GM12878 (cell line): ENCODE data around the gene CYP1A1. TPM values are rescaled to one million over a fixed set of nuclear protein-coding genes. Genes with fewer than 3 reads are reported as not detected.

Experiments
- ATAC-seq: fragments of 200-7000 bp; cut with Tn5 transposase; 3 replicates; pipeline ENCODE4 v1.9.1; 2020; ENCODE audit warnings: mild to moderate bottlenecking, moderate library complexity
- BruUV-seq: library from RNA; stranded (reverse); fragments of 400-500 nt; replicated peaks from 2 replicates; lab custom pipeline; 2021; lab: Mats Ljungman, UMichigan
- CTCF ChIA-PET: fragments of 300-600 bp; sonication (Branson Sonifier 250); formaldehyde crosslinking; extraction: SDS; loops from one replicate; lab custom pipeline; 2021; ENCODE audit warnings: inconsistent platforms; lab: Yijun Ruan, JAX
- POLR2A ChIA-PET: fragments of 350-600 bp; formaldehyde crosslinking; extraction: SDS; loops from one replicate; lab custom pipeline; 2021; ENCODE audit warnings: inconsistent platforms; lab: Charles Lee
- RAD21 ChIA-PET: fragments of 300-600 bp; sonication (Branson Sonifier 250); formaldehyde crosslinking; loops from one replicate; lab custom pipeline; 2023; ENCODE audit warnings: antibody characterized with exemption; ENCODE audit not compliant: unreplicated experiment; lab: Charles Lee
- SMC1A ChIA-PET: fragments of 300-600 bp; sonication (Branson Sonifier 250); formaldehyde crosslinking; loops from one replicate; lab custom pipeline; 2023; ENCODE audit not compliant: unreplicated experiment, uncharacterized antibody; lab: Charles Lee
- DNase-seq: peaks from one replicate; pipeline ENCODE4 v3.0.0-alpha.2; 2011; ENCODE audit warnings: low read depth, low spot score
- FAIRE-seq: peaks from 3 replicates; lab custom pipeline; 2011; peaks lifted over from hg19 to GRCh38; lab: Jason Lieb, UNC
- H2AFZ ChIP-seq: 2 replicates; pipeline ENCODE4 v1.6.0; 2011; ENCODE audit warnings: low read depth, low read length, control low read depth; ENCODE audit not compliant: control insufficient read depth
- H3K27ac ChIP-seq: 2 replicates; pipeline ENCODE4 v1.5.1; 2011; ENCODE audit warnings: control low read depth; ENCODE audit not compliant: control insufficient read depth, insufficient read depth
- H3K27me3 ChIP-seq, 2 experiments: replicated peaks in 1 of 2; 2 replicates each; pipeline versions ENCODE4 v1.6.0 to v1.6.1; 2011; ENCODE audit warnings: low read length in 1 of 2; ENCODE audit not compliant: control insufficient read depth in 2 of 2, insufficient read depth in 2 of 2
- H3K36me3 ChIP-seq, 2 experiments: 2 replicates each; pipeline ENCODE4 v1.5.1; 2011; ENCODE audit warnings: low read length in 1 of 2; ENCODE audit not compliant: control insufficient read depth in 2 of 2, insufficient read depth in 2 of 2
- H3K4me1 ChIP-seq: 2 replicates; pipeline ENCODE4 v1.6.1; 2011; ENCODE audit warnings: mild to moderate bottlenecking, low read length, moderate library complexity, mixed read lengths; ENCODE audit not compliant: control insufficient read depth, insufficient read depth
- H3K4me2 ChIP-seq: 2 replicates; pipeline ENCODE4 v1.6.0; 2011; ENCODE audit warnings: control low read depth; ENCODE audit not compliant: control insufficient read depth, insufficient read depth
- H3K4me3 ChIP-seq: fragments of 200-600 bp; sonication (generic); 2 replicates; pipeline ENCODE4 v1.5.1; 2016
- H3K79me2 ChIP-seq: 2 replicates; pipeline ENCODE4 v1.6.0; 2011; ENCODE audit warnings: low read length; ENCODE audit not compliant: control insufficient read depth, insufficient read depth
- H3K9ac ChIP-seq: 2 replicates; pipeline ENCODE4 v1.8.0; 2011; ENCODE audit warnings: low read length, control low read depth, mixed read lengths; ENCODE audit not compliant: control insufficient read depth, insufficient read depth
- H3K9me3 ChIP-seq: replicated peaks from 3 replicates; pipeline ENCODE4 v1.5.1; 2011; ENCODE audit warnings: mild to moderate bottlenecking, low read length; ENCODE audit not compliant: control insufficient read depth, insufficient read depth
- H4K20me1 ChIP-seq: 2 replicates; pipeline ENCODE4 v1.6.0; 2011; ENCODE audit not compliant: control insufficient read depth, insufficient read depth
- BACH1 ChIP-seq: fragments of 450-650 bp; IDR thresholded peaks from 2 replicates; pipeline ENCODE4 v1.6.1; 2017; ENCODE audit warnings: mild to moderate bottlenecking, borderline replicate concordance
- CEBPZ ChIP-seq: fragments of 150-350 bp; IDR thresholded peaks from 2 replicates; pipeline ENCODE4 v1.6.1; 2016; ENCODE audit warnings: low read depth, low read length
- CHD4 ChIP-seq: fragments of 200-600 bp; sonication (generic); IDR thresholded peaks from 2 replicates; pipeline ENCODE4 v1.6.1; 2016; ENCODE audit warnings: mild to moderate bottlenecking
- ELK1 ChIP-seq: IDR thresholded peaks from 2 replicates; pipeline ENCODE4 v1.6.1; 2012; ENCODE audit warnings: low read depth, low read length, improper control_type of control experiment
- HDAC2 ChIP-seq: fragments of 200-600 bp; sonication (generic); IDR thresholded peaks from 2 replicates; pipeline ENCODE4 v1.6.1; 2017
- KAT2A ChIP-seq: conservative IDR thresholded peaks from 2 replicates; pipeline ENCODE4 v1.6.1; 2011; ENCODE audit warnings: low read depth, low read length; ENCODE audit not compliant: control insufficient read depth
- LARP7 ChIP-seq: fragments of 450-650 bp; IDR thresholded peaks from 2 replicates; pipeline ENCODE4 v1.6.1; 2017; ENCODE audit warnings: mild to moderate bottlenecking
- MLLT1 ChIP-seq: fragments of 450-650 bp; IDR thresholded peaks from 2 replicates; pipeline ENCODE4 v1.6.1; 2016; ENCODE audit warnings: mild to moderate bottlenecking
- MTA2 ChIP-seq: fragments of 450-650 bp; IDR thresholded peaks from 2 replicates; pipeline ENCODE4 v1.6.1; 2016; ENCODE audit warnings: low read depth, mild to moderate bottlenecking, moderate library complexity
- TCF3 ChIP-seq: IDR thresholded peaks from 2 replicates; pipeline ENCODE4 v1.6.1; 2012; ENCODE audit warnings: low read depth, mild to moderate bottlenecking, low read length, borderline replicate concordance; ENCODE audit not compliant: insufficient read depth
- USF1 ChIP-seq: IDR thresholded peaks from 2 replicates; pipeline ENCODE4 v1.6.1; 2011; ENCODE audit warnings: borderline replicate concordance, low read depth, mild to moderate bottlenecking, moderate library complexity, mixed read lengths, low read length; ENCODE audit not compliant: insufficient read depth; ENCODE audit errors: extremely low read length
- ZBED1 ChIP-seq: IDR thresholded peaks from 2 replicates; pipeline ENCODE4 v1.6.1; 2016; ENCODE audit warnings: borderline replicate concordance
- ZBTB11 ChIP-seq: fragments of 450-650 bp; formaldehyde crosslinking; IDR thresholded peaks from 2 replicates; pipeline ENCODE4 v1.5.0; 2022; ENCODE audit warnings: mild to moderate bottlenecking, missing genetic modification characterization
- WGBS: methylation state at CpG from one replicate; pipeline ENCODE4 v1.1.6; 2016; ENCODE audit warnings: low lambda C conversion rate; ENCODE audit not compliant: insufficient replicate concordance, insufficient coverage; ENCODE audit errors: missing lambda C conversion rate; 5-methylcytosine and 5-hydroxymethylcytosine counted together
- in situ Hi-C: fragments of 300-500 bp; cut with MboI; formaldehyde crosslinking; loops from 9 replicates; pipeline ENCODE4 v1.14.3; 2018; ENCODE audit warnings: mixed read lengths
- intact Hi-C: fragments of 100-400 bp; cut with micrococcal nuclease; formaldehyde crosslinking; loops from one replicate; pipeline ENCODE4 v1.14.2; 2022; ENCODE audit not compliant: unreplicated experiment
- polyA plus RNA-seq, 11 experiments: library from polyadenylated mRNA; depleted of rRNA in 4 of 11; unstranded in 6 of 11; stranded (reverse) in 5 of 11; fragments of >200 nt; fragmentation: Nextera tagmentation in 4 of 11; fragmentation: Illumina TruSeq in 1 of 11; extraction: Ambion mirVana in 4 of 11; extraction: Trizol in 1 of 11; gene quantifications; 1 replicate in 1 of 11; 2 replicates in 10 of 11; pipeline versions ENCODE4 v1.2.1 to v1.2.3, GENCODE V29; 2011 to 2016; ENCODE audit warnings: inconsistent platforms in 2 of 11, missing spikeins in 2 of 11, low read depth in 1 of 11
- total RNA-seq, 4 experiments: library from RNA; depleted of rRNA in 3 of 4; stranded (reverse); fragments of >200 nt in 3 of 4; fragmentation: Illumina TruSeq in 1 of 4; extraction: Trizol in 1 of 4; gene quantifications; 2 replicates each; pipeline versions ENCODE4 v1.2.1 to v1.2.3, GENCODE V29; 2013 to 2021

Gene CYP1A1
- total and polyA plus RNA-seq, 10 of the 15 experiments (the other 5 are each of a cell fraction or from before 2014, with no cell fraction given), result 0.04 to 0.71 (median 0.07) TPM; not detected in 4

GRCh38 chr15:74723187-74723586 is 2.1 kb downstream of the CYP1A1 start (continued):
- TF ChIP-seq CEBPZ, result no peak
- TF ChIP-seq MTA2, result no peak
- no peak for TF ChIP-seq MLLT1
- TF ChIP-seq, all 136 proteins: peak for 0

- ChIA-PET POLR2A (no interaction called here), SMC1A (no interaction called here), RAD21 (no interaction called here), CTCF (no interaction called here)
- no peaks in the 10 kb centered on the region for H4K20me1 ChIP-seq
- H3K27ac ChIP-seq, result no peak overlapping the region
- in situ Hi-C loops, result no loop called here
- ATAC-seq (no peak), DNase-seq (no peak), FAIRE-seq (no peak)
- WGBS, result 66% methylated on average over 13 of the region's 13 CpGs
- H3K79me2 ChIP-seq, result no peaks in the 10 kb centered on the region
- no peak overlapping the region for H3K9ac ChIP-seq
- intact Hi-C loops, result no loop called here
- H3K9me3 ChIP-seq, result no peaks in the 10 kb centered on the region
- no peak overlapping the region for H3K4me2 ChIP-seq
- no peak overlapping the region for H2AFZ ChIP-seq
- BruUV-seq, result no TSS peak
- H3K36me3 ChIP-seq, result no peaks in the 10 kb centered on the region
- peaks cover 4% of the 10 kb centered on the region for H3K4me1 ChIP-seq
- peaks cover 0 to 3% of the 10 kb centered on the region in 2 experiments; a peak in 3 of 4 replicates for H3K27me3 ChIP-seq
- H3K4me3 ChIP-seq, result no peak overlapping the region
- TF ChIP-seq ZBTB11 (CRISPR knock-in tag), result no peak
- no peak for TF ChIP-seq TCF3
- TF ChIP-seq CHD4, result no peak
- TF ChIP-seq ZBED1, result no peak
- no peak for TF ChIP-seq KAT2A
- no peak for TF ChIP-seq BACH1
- TF ChIP-seq USF1, result no peak
- TF ChIP-seq HDAC2, result no peak
- TF ChIP-seq LARP7, result no peak
- TF ChIP-seq ELK1, result no peak
These were observed 2.7 kb downstream of the CYP1A1 start for GRCh38 chr15:74722591-74722990.
